Adrenal gland (tissue), 12 donors: Measurements from ENCODE around the gene ST3GAL4. TPM values are rescaled to one million over a fixed set of nuclear protein-coding genes. Genes with fewer than 3 reads are reported as not detected.

ENCODE experiments used
- DNase-seq, 7 donors: peaks; one replicate each; pipeline ENCODE4 v3.0.0-alpha.2; 2019 to 2020
- H3K27ac ChIP-seq, 5 donors: fragments of 200-600 bp; sonication (generic) in 4 of 5; 1 replicate in 3 of 5; 2 replicates in 2 of 5; pipeline versions ENCODE4 v1.5.1 to v1.8.0; 2016 to 2020; ENCODE audit warnings: mild to moderate bottlenecking in 1 of 5
- H3K27me3 ChIP-seq: fragments of 200-600 bp; 2 replicates; pipeline ENCODE4 v1.8.0; 2021
- H3K36me3 ChIP-seq, 2 donors: fragments of 200-600 bp; replicated peaks in 1 of 2; 1 replicate in 1 of 2; 2 replicates in 1 of 2; pipeline versions ENCODE4 v1.5.1 to v1.8.0; 2018 to 2022
- H3K4me1 ChIP-seq, 2 donors: fragments of 200-600 bp; replicated peaks in 1 of 2; 1 replicate in 1 of 2; 2 replicates in 1 of 2; pipeline versions ENCODE4 v1.5.1 to v1.8.0; 2018 to 2021
- H3K4me3 ChIP-seq, 4 donors: fragments of 200-600 bp; sonication (generic) in 3 of 4; one replicate each; pipeline ENCODE4 v1.5.1; 2016 to 2018
- H3K9me3 ChIP-seq, 3 donors: fragments of 200-600 bp; sonication (generic) in 1 of 3; replicated peaks in 1 of 3; 1 replicate in 2 of 3; 2 replicates in 1 of 3; pipeline versions ENCODE4 v1.5.1 to v1.8.0; 2016 to 2021
- CTCF ChIP-seq, 6 experiments: fragments of 450-650 bp in 4 of 6; fragments of 200-600 bp in 2 of 6; sonication (generic) in 1 of 6; IDR thresholded peaks; 1 replicate in 5 of 6; 2 replicates in 1 of 6; pipeline versions ENCODE4 v1.5.1 to v1.8.0; 2016 to 2021; ENCODE audit warnings: antibody characterized with exemption in 6 of 6, mild to moderate bottlenecking in 2 of 6, moderate library complexity in 1 of 6
- POLR2A ChIP-seq, 2 donors: fragments of 450-650 bp; IDR thresholded peaks; one replicate each; pipeline ENCODE4 v1.6.1; 2017; ENCODE audit warnings: antibody characterized with exemption in 2 of 2, mild to moderate bottlenecking in 2 of 2, moderate library complexity in 1 of 2
- WGBS, 4 donors: extraction: QIAGEN DNeasy Blood & Tissue Kit in 2 of 4; methylation state at CpG; one replicate each; pipeline versions ENCODE4 v1.1.5 to v1.1.7; 2013 to 2017; 5-methylcytosine and 5-hydroxymethylcytosine counted together
- intact Hi-C, 2 donors: fragments of 100-400 bp; cut with DNase I; formaldehyde crosslinking; loops; one replicate each; pipeline versions ENCODE4 v1.14.1 to v1.15.0; 2022 to 2023
- polyA plus RNA-seq, 3 donors: library from polyadenylated mRNA; stranded (reverse); fragments of 200-250 nt in 2 of 3; fragments of 350-450 nt in 1 of 3; fragmentation: Illumina TruSeq in 1 of 3; extraction: RNeasy Lipid Tissue Mini Kit (QIAGEN cat#74804) in 1 of 3; gene quantifications; one replicate each; pipeline ENCODE4 v1.2.3, GENCODE V29; 2013 to 2014
- total RNA-seq, 9 donors: library from RNA; depleted of rRNA in 4 of 9; stranded (reverse); fragments of >200 nt in 4 of 9; fragments of 120-200 nt in 1 of 9; fragmentation: NEBNext Ultra II Directional in 1 of 9; extraction: Animal tissue kit (Norgen Biotek cat#: 25700) in 1 of 9; gene quantifications; one replicate each; pipeline versions ENCODE4 v1.1.0 to v1.2.4, GENCODE V29; 2013 to 2023
- donor health status: healthy with polysubstance abuse.
- donor health status: Bipolar disorder and iron deficiency.
- donor health status: DM: yes; HTN: yes; CAD: no.
- donor health status: DM: no; HTN: no; CAD: no.
- donor health status: DM: no; HTN: no; CAD: no.
- donor health status: DM: yes; HTN: yes; CAD: no.

Gene ST3GAL4
- total and polyA plus RNA-seq, 12 donors: 119 to 359 (median 163) TPM

GRCh38 chr11:126414615-126415014, 59.1 kb downstream of the ST3GAL4 start:
- intact Hi-C loops: no loop called here
- peak overlapping the region in 4 of 5 donors; percentile 80 to 92 (median 86) for H3K27ac ChIP-seq
- peaks cover 0 to 32% of the 10 kb centered on the region in 2 donors for H3K36me3 ChIP-seq
- H3K9me3 ChIP-seq: no peaks in the 10 kb centered on the region
- H3K4me1 ChIP-seq: peaks cover 16 to 47% of the 10 kb centered on the region in 2 donors
- no peak overlapping the region for H3K4me3 ChIP-seq
- H3K27me3 ChIP-seq: no peaks in the 10 kb centered on the region
- no peak for TF ChIP-seq CTCF (IDR thresholded peaks at IDR 0.05)
- TF ChIP-seq POLR2A (IDR thresholded peaks at IDR 0.05): no peak
- no peak for DNase-seq
- WGBS, 4 donors: 54 to 68% (median 57%) methylated on average over 4 to 5 of the region's 5 CpGs

- no peaks in the 10 kb centered on the region for H3K9me3 ChIP-seq
- peaks cover 17 to 50% of the 10 kb centered on the region in 2 donors for H3K4me1 ChIP-seq
- TF ChIP-seq POLR2A (IDR thresholded peaks at IDR 0.05) (no peak), CTCF (IDR thresholded peaks at IDR 0.05) (no peak)
- DNase-seq: peak; percentile 63 to 88 (median 84)
- peaks cover 0 to 27% of the 10 kb centered on the region in 2 donors for H3K36me3 ChIP-seq
- H3K27me3 ChIP-seq: no peaks in the 10 kb centered on the region
- peak overlapping the region; percentile 43 to 92 (median 82) for H3K27ac ChIP-seq
- intact Hi-C loops: no loop called here
- WGBS, 4 donors: 19 to 30% (median 24%) methylated on average over 6 to 7 of the region's 7 CpGs
- H3K4me3 ChIP-seq: no peak overlapping the region
Observed at GRCh38 chr11:126415128-126415527, 59.6 kb downstream of the ST3GAL4 start.

GRCh38 chr11:126415669-126416420, 60.4 kb downstream of the ST3GAL4 start:
- H3K9me3 ChIP-seq: no peaks in the 10 kb centered on the region
- peak in 6 of 7 donors; percentile 47 to 85 (median 63) for DNase-seq
- intact Hi-C loops: no loop called here
- no peaks in the 10 kb centered on the region for H3K27me3 ChIP-seq
- TF ChIP-seq CTCF (IDR thresholded peaks at IDR 0.05) (no peak), POLR2A (IDR thresholded peaks at IDR 0.05) (no peak)
- WGBS, 4 donors: 67 to 81% (median 71%) methylated on average over 13 to 19 of the region's 19 CpGs
- H3K36me3 ChIP-seq: peaks cover 0 to 23% of the 10 kb centered on the region in 2 donors
- H3K27ac ChIP-seq: peak overlapping the region; percentile 43 to 92 (median 82)
- peak overlapping the region in 1 of 4 donors; percentile 35 for H3K4me3 ChIP-seq
- peaks cover 24 to 58% of the 10 kb centered on the region in 2 donors for H3K4me1 ChIP-seq

GRCh38 chr11:126416542-126417090, 61.1 kb downstream of the ST3GAL4 start:
- Histone ChIP-seq H3K36me3 (peaks cover 0 to 20% of the 10 kb centered on the region in 2 donors), H3K27me3 (no peaks in the 10 kb centered on the region), H3K4me1 (peaks cover 32 to 65% of the 10 kb centered on the region in 2 donors), H3K9me3 (no peaks in the 10 kb centered on the region), H3K27ac (peak overlapping the region; percentile 43 to 92 (median 82)), H3K4me3 (peak overlapping the region in 2 of 4 donors; percentile 25 to 35)
- intact Hi-C loops: no loop called here
- WGBS, 4 donors: 3 to 7% (median 5%) methylated on average over 11 to 52 of the region's 52 CpGs
- TF ChIP-seq POLR2A (IDR thresholded peaks at IDR 0.05): peak; percentile 10 to 62
- TF ChIP-seq CTCF (IDR thresholded peaks at IDR 0.05): no peak
- peak; percentile 91 to 96 (median 93) for DNase-seq
